GM12878 (cell line): Measurements from ENCODE around the gene ZBTB44. TPM values are rescaled to one million over a fixed set of nuclear protein-coding genes. Genes with fewer than 3 reads are reported as not detected.
A peak's percentile ranks its signal among the peaks of the same experiment; 100 is the strongest.

Experiments used
- CHD1 ChIP-seq: IDR thresholded peaks from 2 replicates; pipeline ENCODE4 v1.6.1; 2012; ENCODE audit warnings: low read depth, low read length, improper control_type of control experiment
- CHD4 ChIP-seq: fragments of 200-600 bp; sonication (generic); IDR thresholded peaks from 2 replicates; pipeline ENCODE4 v1.6.1; 2016; ENCODE audit warnings: mild to moderate bottlenecking
- EGR1 ChIP-seq, 2 experiments: IDR thresholded peaks; 1 replicate in 1 of 2; 2 replicates in 1 of 2; pipeline ENCODE4 v1.6.1; 2011 to 2012; ENCODE audit warnings: low read depth in 2 of 2, low read length in 2 of 2, borderline replicate concordance in 1 of 2, mild to moderate bottlenecking in 1 of 2, moderate library complexity in 1 of 2
- EZH2 ChIP-seq: IDR thresholded peaks from 2 replicates; pipeline ENCODE4 v1.6.1; 2012; ENCODE audit warnings: low read depth, mild to moderate bottlenecking, control low read depth, inconsistent platforms, low read length, borderline replicate concordance; ENCODE audit not compliant: control insufficient read depth
- KLF5 ChIP-seq: fragments of 450-650 bp; IDR thresholded peaks from 2 replicates; pipeline ENCODE4 v1.6.1; 2014; ENCODE audit warnings: mild to moderate bottlenecking; ENCODE audit not compliant: partially characterized antibody
- SIN3A ChIP-seq: IDR thresholded peaks from 2 replicates; pipeline ENCODE4 v1.6.1; 2012; ENCODE audit warnings: low read depth, low read length, improper control_type of control experiment
- SREBF2 ChIP-seq: IDR thresholded peaks from 2 replicates; pipeline ENCODE4 v1.6.1; 2012; ENCODE audit warnings: mild to moderate bottlenecking, low read length
- ZNF24 ChIP-seq: fragments of 450-650 bp; IDR thresholded peaks from 2 replicates; pipeline ENCODE4 v1.6.1; 2017; ENCODE audit warnings: antibody characterized with exemption, mild to moderate bottlenecking
- polyA plus RNA-seq, 11 experiments: library from polyadenylated mRNA; depleted of rRNA in 4 of 11; unstranded in 6 of 11; stranded (reverse) in 5 of 11; fragments of >200 nt; fragmentation: Nextera tagmentation in 4 of 11; fragmentation: Illumina TruSeq in 1 of 11; extraction: Ambion mirVana in 4 of 11; extraction: Trizol in 1 of 11; gene quantifications; 1 replicate in 1 of 11; 2 replicates in 10 of 11; pipeline versions ENCODE4 v1.2.1 to v1.2.3, GENCODE V29; 2011 to 2016; ENCODE audit warnings: inconsistent platforms in 2 of 11, missing spikeins in 2 of 11, low read depth in 1 of 11
- total RNA-seq, 4 experiments: library from RNA; depleted of rRNA in 3 of 4; stranded (reverse); fragments of >200 nt in 3 of 4; fragmentation: Illumina TruSeq in 1 of 4; extraction: Trizol in 1 of 4; gene quantifications; 2 replicates each; pipeline versions ENCODE4 v1.2.1 to v1.2.3, GENCODE V29; 2013 to 2021
- TF ChIP-seq, protein P1 (sequence below): IDR thresholded peaks from 2 replicates; pipeline ENCODE4 v1.6.1; 2011; ENCODE audit warnings: low read depth, low read length, improper control_type of control experiment, borderline replicate concordance
- TF ChIP-seq, protein P2 (sequence below): IDR thresholded peaks from 2 replicates; pipeline ENCODE4 v1.6.1; 2012; ENCODE audit warnings: improper control_type of control experiment, low read depth, low read length; ENCODE audit not compliant: insufficient replicate concordance
- TF ChIP-seq, protein P3 (sequence below): fragments of 450-650 bp; IDR thresholded peaks from 2 replicates; pipeline ENCODE4 v1.6.1; 2017; ENCODE audit warnings: antibody characterized with exemption, mild to moderate bottlenecking, moderate library complexity
- TF ChIP-seq, protein P4 (sequence below): fragments of 450-650 bp; conservative IDR thresholded peaks from 2 replicates; pipeline ENCODE4 v1.6.1; 2017; ENCODE audit warnings: mild to moderate bottlenecking, moderate library complexity
- TF ChIP-seq, protein P5 (sequence below): fragments of 450-650 bp; formaldehyde crosslinking; IDR thresholded peaks from 2 replicates; pipeline ENCODE4 v1.4.0; 2022; ENCODE audit warnings: mild to moderate bottlenecking, moderate library complexity

The ZBTB44 gene
- total and polyA plus RNA-seq, 10 of the 15 experiments (the other 5 are each of a cell fraction or from before 2014, with no cell fraction given): 2.8 to 38.2 (median 12.2) TPM

DNA sequence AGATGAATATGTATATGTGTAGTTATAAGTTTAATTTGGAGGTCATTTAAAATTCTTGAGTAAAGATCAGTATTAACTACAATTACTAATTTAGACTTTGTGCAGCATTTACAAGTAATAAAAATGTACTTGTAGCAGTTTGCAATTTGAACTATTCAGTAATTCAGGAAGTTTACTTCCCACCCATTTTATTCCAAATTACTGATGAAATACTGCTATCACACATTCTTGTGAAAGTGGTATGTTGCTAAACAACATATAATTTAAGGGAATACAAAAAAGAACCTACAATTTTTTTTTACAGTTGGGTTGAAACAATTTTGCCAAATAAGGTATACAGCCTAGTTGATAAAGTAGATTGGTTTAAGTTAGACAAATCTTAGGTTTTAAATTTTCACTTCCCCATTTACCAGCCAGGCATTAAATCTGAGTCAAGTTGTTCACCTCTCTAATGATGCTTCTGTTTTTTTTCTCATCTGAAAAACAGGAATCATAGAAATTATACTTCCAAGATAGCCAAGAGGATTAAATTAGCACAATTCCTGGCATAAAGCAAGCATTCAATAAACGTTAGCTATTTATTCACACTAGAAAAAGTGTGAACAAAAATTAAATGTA is 45.3 kb downstream of the ZBTB44 start (continued):
- no peak for TF ChIP-seq CHD1
- TF ChIP-seq, protein P1, sequence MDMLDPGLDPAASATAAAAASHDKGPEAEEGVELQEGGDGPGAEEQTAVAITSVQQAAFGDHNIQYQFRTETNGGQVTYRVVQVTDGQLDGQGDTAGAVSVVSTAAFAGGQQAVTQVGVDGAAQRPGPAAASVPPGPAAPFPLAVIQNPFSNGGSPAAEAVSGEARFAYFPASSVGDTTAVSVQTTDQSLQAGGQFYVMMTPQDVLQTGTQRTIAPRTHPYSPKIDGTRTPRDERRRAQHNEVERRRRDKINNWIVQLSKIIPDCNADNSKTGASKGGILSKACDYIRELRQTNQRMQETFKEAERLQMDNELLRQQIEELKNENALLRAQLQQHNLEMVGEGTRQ: no peak
- TF ChIP-seq, protein P2, sequence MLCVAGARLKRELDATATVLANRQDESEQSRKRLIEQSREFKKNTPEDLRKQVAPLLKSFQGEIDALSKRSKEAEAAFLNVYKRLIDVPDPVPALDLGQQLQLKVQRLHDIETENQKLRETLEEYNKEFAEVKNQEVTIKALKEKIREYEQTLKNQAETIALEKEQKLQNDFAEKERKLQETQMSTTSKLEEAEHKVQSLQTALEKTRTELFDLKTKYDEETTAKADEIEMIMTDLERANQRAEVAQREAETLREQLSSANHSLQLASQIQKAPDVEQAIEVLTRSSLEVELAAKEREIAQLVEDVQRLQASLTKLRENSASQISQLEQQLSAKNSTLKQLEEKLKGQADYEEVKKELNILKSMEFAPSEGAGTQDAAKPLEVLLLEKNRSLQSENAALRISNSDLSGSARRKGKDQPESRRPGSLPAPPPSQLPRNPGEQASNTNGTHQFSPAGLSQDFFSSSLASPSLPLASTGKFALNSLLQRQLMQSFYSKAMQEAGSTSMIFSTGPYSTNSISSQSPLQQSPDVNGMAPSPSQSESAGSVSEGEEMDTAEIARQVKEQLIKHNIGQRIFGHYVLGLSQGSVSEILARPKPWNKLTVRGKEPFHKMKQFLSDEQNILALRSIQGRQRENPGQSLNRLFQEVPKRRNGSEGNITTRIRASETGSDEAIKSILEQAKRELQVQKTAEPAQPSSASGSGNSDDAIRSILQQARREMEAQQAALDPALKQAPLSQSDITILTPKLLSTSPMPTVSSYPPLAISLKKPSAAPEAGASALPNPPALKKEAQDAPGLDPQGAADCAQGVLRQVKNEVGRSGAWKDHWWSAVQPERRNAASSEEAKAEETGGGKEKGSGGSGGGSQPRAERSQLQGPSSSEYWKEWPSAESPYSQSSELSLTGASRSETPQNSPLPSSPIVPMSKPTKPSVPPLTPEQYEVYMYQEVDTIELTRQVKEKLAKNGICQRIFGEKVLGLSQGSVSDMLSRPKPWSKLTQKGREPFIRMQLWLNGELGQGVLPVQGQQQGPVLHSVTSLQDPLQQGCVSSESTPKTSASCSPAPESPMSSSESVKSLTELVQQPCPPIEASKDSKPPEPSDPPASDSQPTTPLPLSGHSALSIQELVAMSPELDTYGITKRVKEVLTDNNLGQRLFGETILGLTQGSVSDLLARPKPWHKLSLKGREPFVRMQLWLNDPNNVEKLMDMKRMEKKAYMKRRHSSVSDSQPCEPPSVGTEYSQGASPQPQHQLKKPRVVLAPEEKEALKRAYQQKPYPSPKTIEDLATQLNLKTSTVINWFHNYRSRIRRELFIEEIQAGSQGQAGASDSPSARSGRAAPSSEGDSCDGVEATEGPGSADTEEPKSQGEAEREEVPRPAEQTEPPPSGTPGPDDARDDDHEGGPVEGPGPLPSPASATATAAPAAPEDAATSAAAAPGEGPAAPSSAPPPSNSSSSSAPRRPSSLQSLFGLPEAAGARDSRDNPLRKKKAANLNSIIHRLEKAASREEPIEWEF: peak; percentile 9
- TF ChIP-seq SIN3A: no peak
- TF ChIP-seq, protein P3, sequence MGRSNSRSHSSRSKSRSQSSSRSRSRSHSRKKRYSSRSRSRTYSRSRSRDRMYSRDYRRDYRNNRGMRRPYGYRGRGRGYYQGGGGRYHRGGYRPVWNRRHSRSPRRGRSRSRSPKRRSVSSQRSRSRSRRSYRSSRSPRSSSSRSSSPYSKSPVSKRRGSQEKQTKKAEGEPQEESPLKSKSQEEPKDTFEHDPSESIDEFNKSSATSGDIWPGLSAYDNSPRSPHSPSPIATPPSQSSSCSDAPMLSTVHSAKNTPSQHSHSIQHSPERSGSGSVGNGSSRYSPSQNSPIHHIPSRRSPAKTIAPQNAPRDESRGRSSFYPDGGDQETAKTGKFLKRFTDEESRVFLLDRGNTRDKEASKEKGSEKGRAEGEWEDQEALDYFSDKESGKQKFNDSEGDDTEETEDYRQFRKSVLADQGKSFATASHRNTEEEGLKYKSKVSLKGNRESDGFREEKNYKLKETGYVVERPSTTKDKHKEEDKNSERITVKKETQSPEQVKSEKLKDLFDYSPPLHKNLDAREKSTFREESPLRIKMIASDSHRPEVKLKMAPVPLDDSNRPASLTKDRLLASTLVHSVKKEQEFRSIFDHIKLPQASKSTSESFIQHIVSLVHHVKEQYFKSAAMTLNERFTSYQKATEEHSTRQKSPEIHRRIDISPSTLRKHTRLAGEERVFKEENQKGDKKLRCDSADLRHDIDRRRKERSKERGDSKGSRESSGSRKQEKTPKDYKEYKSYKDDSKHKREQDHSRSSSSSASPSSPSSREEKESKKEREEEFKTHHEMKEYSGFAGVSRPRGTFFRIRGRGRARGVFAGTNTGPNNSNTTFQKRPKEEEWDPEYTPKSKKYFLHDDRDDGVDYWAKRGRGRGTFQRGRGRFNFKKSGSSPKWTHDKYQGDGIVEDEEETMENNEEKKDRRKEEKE: no peak
- TF ChIP-seq, protein P4, sequence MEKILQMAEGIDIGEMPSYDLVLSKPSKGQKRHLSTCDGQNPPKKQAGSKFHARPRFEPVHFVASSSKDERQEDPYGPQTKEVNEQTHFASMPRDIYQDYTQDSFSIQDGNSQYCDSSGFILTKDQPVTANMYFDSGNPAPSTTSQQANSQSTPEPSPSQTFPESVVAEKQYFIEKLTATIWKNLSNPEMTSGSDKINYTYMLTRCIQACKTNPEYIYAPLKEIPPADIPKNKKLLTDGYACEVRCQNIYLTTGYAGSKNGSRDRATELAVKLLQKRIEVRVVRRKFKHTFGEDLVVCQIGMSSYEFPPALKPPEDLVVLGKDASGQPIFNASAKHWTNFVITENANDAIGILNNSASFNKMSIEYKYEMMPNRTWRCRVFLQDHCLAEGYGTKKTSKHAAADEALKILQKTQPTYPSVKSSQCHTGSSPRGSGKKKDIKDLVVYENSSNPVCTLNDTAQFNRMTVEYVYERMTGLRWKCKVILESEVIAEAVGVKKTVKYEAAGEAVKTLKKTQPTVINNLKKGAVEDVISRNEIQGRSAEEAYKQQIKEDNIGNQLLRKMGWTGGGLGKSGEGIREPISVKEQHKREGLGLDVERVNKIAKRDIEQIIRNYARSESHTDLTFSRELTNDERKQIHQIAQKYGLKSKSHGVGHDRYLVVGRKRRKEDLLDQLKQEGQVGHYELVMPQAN: no peak
- TF ChIP-seq CHD4: no peak; the same call in 1 of the 2 replicates
- no peak for TF ChIP-seq SREBF2
- TF ChIP-seq EZH2: no peak
- no peak for TF ChIP-seq ZNF24
- TF ChIP-seq, protein P5, sequence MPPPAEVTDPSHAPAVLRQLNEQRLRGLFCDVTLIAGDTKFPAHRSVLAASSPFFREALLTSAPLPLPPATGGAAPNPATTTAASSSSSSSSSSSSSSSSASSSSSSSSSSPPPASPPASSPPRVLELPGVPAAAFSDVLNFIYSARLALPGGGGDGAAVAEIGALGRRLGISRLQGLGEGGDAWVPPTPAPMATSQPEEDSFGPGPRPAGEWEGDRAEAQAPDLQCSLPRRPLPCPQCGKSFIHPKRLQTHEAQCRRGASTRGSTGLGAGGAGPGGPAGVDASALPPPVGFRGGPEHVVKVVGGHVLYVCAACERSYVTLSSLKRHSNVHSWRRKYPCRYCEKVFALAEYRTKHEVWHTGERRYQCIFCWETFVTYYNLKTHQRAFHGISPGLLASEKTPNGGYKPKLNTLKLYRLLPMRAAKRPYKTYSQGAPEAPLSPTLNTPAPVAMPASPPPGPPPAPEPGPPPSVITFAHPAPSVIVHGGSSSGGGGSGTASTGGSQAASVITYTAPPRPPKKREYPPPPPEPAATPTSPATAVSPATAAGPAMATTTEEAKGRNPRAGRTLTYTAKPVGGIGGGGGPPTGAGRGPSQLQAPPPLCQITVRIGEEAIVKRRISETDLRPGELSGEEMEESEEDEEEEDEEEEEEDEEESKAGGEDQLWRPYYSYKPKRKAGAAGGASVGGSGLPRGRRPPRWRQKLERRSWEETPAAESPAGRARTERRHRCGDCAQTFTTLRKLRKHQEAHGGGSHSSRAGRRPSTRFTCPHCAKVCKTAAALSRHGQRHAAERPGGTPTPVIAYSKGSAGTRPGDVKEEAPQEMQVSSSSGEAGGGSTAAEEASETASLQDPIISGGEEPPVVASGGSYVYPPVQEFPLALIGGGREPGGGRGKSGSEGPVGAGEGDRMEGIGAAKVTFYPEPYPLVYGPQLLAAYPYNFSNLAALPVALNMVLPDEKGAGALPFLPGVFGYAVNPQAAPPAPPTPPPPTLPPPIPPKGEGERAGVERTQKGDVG (CRISPR knock-in tag): no peak
- TF ChIP-seq EGR1 (IDR thresholded peaks at IDR 0.05; ENCODE audit: borderline replicate concordance in 1 of 2, low read depth in 2 of 2, low read length in 2 of 2): no peak
- no peak for TF ChIP-seq KLF5
